HG03196 (cell line): ENCODE measurements around the gene SRP14.
A peak's percentile ranks its signal among the peaks of the same experiment; 100 is the strongest.

Source experiments
- ATAC-seq: cut with Tn5 transposase; IDR thresholded peaks from one replicate; pipeline ENCODE4 v1.9.1; 2021; ENCODE audit not compliant: unreplicated experiment

Gene SRP14

DNA sequence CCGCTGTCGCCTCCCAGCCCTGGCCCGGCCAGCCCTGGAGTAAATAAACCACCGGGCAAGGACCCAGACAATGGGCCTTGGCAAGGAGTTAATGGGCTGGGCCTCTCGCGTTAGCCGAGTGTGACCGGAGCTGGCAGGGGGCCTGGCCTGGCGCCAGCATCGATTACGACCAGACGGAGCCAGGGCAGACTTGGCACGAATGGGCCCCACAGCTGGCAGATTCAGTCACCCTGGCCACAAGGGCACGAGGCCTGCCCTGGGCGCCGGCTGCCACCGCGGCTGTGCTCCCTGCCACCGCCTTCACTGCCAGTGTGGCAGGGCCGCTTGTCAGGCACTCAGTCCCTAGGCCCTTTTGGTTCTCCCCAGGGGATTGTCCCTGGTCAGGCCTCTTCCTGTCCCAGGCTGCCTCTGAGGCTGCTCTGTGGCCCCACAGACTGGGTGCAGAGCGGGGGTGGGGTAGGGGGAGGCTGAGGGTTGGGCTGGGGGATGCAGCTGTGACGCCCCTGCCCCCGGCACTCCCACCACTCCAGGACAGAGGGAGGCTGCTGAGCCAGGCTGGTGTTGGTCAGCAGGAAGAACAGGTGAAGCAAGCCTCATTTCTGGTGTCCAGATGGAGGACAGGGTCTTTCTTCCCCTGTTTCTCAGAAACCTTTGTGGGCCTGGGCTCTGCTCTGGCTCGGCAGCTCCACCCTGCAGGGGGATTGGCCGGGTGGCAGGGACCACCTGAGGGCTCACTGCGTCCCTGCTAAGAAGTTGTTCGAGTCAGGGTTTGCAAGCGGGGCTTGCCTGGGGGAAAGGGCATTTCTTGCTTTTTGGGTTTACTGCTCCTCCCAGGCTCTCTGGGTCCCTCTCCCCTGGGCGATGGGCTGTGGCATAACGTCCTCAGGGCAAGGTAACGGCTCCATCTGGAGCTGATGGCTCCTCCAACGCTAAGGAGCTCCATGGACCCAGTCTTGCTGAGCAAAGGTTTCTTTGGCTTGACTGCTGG is 30.5 kb upstream of the SRP14 start:
- ATAC-seq = peak; percentile 64

DNA sequence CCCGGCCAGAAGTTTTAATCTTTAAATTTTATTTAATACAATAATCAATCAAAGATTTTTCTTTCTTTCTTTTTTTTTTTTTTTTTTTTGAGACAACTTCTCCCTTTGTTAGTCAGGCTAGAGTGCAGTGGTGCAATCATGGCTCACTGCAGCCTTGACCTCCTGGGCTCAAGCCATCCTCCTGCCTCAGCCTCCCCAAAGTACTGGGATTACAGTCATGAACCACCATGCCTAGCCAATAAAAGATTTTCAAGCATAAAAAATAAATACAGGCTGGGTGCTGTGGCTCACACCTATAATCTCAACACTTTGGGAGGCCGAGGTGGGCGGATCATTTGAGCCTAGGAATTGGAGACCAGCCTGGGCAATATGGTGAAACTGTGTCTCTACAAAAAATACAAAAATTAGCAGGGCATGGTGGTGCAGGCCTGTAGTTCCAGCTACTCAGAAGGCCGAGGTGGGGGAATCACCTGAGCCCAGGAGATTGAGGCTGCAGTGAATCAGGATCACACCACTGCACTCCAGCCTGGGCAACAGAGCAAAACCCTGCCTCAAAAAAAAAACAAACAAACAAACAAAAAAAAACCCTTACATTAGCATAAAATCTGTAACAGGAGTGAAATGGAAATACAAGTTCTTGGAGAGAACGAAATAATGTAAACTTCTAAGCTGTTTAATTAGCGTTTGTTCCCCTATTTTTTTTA is 29.1 kb upstream of the SRP14 start:
- ATAC-seq = no peak

DNA sequence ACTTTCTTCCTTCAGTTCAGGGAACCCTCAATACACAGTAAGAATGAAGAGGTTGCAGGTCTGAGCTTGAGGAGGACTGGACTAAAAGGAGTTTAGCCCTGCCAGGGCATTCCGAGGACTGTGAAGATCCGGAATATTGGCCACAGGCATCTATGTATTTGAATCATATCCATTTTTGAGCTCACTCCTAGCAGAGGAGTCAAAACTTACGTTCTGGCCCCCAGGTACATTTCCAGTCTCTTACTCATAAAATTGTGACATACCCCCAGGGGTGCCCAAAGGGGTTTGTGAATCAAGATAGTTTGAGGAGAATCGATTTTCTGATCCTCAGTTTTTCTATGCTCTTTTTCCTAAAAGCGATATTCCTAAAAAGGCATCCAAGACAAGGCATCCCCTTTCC is 27.6 kb upstream of the SRP14 start:
- no peak for ATAC-seq

DNA sequence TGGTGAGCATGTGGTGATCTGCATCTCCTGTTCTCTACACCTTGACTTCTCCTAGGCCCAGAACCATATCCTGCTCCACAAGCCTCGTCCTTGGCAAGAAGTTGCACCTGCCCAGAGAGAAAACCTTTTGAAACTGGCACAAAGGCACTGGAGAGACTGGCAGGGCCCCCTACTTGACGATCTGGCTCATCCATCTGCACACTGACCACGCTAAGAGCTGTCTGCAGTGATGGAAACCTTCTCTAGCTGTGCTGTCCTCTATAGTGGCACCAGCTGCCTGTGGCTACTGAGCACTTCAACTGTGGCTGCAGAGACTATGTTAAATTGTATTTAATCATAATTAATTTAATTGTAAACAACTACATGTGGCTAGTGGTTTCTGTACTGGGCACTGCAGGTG is 26.2 kb upstream of the SRP14 start:
- ATAC-seq = no peak

DNA sequence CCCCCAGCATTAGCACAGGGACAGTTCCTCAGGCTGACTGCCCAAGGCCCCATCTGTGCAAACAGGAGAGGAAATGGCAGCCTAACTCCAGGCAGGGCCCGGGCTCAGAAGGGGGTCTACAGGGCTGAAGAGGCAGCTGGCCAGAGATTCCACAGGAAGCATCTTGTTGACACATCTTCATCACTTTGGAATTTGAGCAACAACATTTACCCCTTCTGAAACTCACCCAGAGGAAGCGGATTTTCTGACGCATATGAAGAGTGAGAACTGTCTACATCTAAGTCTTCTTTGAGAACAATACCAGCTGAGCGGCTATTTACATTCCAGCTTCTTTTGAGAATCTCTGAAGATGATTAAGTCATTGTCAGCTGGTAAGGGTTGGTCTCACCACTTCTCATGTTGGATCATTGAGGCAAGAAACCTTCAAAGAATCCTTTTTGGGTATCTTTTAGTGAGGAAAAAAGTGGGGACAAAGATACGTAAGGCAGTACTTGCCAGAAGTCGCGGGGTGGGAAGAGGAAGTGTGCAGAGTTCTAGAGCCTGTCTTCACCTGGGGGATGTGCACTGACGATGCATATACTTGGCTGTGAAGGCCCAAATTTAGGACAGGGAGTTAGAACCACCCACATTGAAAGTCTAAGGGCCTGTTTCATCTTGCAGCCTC is 25.4 kb upstream of the SRP14 start:
- ATAC-seq = no peak

DNA sequence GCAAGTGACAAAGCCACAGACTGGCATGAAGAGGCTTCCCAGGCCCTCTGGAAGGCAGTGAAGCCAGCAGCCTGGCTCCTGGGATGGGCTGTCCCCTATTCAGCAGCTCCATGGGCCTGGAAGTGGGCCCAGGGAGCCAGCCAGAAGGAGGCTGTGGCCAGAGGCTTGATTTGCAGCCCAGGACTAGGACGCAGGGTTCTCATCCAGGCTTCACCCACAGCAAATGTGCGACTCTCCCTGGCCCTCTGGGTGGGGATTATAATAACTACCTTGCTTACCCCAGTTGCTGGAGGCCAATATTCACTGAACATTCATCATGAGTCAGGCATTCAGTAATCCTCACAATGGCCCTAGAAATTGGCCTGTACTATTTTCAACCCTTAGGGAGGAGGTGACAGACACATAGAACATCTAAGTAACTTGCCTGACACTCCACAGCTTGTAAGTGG is 24.6 kb upstream of the SRP14 start:
- ATAC-seq = no peak

DNA sequence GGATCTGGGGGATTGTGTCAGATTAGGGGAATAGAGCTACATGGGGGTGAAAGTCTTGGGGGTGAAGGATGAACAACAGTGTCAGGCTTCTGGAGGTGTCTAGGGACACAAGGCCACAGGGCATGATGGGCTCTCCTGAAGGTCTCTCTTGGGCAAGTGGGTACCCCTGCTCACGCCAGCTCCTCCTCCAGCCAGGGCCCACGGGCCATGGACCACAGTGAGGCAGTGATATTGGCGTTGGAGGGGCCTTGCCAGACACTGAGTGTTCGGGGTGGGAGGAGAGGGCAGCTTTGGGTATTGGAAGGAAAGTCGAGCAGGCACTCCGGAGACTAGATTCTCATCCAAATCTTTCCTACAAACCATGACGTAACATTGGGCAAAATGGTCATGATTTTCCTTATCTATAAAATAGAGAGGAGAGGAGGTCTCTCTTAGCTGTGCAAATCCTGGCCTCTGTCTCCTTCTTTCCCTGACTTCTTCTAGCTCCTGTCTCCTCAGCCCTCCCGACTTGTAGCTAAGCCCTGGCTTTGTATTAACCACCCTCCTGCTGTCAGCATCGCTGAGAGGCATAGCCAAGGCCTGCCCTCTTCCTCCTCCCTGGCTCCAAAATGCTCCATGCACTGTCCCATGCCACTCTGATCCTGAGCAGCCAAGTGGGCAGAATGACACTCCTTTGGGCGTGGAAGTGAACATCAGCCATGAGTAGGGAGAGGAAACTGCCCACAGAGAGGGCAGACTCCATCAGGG is 24.0 kb upstream of the SRP14 start:
- ATAC-seq = no peak

DNA sequence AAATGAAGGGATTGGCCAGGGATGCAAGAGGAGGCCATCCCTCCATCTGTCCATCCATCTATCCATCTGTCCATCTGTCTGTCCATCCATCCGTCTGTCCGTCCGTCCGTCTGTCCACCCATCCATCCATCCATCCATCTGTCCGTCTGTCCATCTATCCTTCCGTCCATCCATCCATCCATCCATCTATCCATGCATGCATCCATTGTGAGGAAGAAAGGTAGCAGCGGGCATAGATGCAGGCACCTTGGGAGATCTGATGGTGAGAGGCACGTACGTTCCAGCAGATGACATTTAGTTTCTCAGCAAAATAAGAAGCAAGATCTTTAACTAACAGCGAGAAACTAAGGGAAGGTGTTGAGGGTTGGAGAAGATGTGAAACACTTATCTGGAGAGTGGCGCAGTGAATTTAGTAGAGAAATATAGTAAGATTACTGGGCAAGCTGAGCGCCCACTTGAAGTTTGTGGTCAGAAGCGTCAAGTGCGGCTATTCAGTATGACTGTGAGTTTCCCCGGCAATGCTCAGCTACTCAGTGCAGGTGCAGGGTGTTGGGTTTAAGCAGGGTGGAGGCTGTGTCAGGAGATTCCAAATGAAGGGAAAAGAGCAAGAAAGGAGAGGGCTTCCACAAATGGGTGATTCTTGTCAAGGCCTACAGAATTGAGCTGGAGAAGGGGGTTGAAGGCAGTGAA is 22.4 kb upstream of the SRP14 start:
- ATAC-seq = no peak

DNA sequence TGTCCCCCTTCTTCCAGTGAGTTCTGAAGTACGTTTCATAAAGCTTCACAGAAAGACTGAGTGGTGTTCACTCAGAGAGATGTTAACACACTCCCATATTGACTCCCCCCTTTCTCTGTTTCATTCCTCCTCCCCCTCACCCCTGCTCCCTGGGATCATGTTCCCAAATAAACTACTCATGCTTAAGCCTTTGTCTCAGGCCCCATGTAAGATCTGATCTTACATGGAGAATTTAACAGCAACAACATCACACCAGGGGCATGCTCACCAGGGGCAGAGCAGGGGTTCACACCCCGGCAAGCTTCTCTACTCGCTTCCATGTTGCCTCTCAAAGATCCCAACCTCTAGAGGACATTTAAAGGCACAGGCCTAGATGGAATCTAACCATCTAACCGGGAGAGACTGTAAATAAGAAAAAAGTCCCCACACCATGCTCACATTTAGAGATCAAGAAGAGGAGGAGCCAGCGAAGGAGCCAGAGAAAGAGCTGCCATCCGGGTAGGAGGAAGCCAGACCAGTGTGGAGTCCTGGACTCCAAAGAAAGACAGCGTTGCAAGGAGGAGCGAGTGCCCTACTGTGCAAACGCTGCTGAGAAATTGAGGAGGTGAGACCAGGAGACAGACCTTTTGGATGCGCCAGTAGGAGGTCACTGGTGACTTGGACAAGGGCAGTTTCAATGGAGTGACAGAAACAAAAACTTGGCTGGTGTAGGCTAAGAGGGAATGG is 21.4 kb upstream of the SRP14 start:
- no peak for ATAC-seq

DNA sequence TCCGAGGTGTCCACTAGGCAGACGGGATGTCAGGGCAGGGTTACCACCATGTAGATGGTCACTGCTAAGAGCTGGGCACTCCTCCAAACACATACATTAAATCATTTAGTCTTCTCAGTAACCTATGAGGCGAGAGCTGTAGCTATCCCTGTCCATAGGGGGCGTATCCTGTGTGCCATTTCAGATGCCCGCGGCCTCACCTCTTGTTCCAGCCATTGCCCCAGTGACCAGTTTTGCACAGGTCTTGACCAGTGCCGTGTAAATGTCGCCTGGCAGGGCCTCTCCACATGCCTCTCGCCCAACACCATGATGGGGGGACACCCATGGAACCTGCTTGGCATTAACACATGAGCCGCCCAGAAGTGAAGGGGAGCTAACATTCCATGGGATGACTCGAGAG is 20.8 kb upstream of the SRP14 start:
- ATAC-seq = no peak

DNA sequence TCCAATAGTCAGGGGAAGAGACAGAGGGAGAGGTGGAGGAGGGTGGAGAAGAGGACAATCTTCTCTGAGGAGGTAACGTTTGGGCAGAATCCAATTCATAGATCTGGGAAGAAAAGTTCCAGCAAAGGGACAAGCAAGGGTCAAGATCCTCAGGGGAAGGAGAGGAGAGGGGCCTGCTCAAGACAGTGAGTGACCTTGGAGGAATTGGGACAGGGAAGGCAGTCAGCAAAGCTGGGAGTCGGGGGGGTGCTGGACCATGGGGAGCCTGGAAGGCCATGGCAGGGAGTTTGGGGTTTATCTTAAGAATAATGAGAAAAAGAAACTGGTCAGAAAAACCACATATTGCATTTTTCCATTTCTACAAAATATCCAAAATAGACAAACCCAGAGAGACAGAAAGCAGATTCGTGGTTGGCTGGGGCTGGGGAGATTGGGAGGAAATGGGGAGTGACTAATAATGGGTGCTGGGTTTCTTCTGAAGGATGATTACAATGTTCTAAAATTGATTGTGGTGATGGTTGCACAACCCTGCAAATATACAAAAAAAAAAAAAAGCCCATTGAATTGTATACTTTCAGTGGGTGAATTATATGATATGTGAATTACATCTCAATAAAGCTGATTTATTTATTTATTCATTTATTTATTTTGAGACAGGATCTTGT is 19.6 kb upstream of the SRP14 start:
- no peak for ATAC-seq

DNA sequence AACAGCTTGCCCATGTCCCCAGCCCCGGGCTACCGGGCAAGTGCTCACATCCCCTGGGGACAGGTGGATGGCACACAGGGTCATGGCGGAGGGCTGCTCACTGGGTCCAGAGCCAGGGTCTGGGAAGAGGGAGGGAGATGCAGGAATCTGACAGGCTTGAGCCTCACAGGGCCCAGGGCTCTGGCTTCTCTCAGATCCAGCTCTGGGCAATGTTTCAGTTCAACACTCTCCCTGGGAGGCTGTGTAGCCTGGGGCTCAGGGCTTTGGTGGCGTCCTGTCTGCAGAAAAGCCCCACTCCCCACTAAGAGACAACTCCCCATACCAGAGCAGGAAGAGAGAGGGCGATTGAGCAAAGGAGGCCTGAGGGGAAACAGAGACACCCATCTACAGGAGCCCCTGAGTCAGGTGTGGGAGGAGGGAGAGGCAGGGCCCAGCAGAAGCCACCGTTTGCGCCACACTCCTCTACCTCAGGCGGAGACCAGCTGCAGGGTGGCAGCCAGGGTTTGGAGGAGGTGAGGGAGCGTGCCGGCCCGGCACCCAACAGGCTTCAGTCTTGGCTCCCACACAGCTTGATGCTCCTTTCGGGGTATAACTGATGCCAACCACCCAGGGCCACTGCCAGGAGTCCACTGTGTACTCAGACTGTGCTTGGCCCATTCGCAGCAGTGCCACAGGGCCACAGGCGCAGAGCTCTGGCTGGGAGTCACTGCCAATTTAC is 16.8 kb upstream of the SRP14 start:
- peak; percentile 5 for ATAC-seq

DNA sequence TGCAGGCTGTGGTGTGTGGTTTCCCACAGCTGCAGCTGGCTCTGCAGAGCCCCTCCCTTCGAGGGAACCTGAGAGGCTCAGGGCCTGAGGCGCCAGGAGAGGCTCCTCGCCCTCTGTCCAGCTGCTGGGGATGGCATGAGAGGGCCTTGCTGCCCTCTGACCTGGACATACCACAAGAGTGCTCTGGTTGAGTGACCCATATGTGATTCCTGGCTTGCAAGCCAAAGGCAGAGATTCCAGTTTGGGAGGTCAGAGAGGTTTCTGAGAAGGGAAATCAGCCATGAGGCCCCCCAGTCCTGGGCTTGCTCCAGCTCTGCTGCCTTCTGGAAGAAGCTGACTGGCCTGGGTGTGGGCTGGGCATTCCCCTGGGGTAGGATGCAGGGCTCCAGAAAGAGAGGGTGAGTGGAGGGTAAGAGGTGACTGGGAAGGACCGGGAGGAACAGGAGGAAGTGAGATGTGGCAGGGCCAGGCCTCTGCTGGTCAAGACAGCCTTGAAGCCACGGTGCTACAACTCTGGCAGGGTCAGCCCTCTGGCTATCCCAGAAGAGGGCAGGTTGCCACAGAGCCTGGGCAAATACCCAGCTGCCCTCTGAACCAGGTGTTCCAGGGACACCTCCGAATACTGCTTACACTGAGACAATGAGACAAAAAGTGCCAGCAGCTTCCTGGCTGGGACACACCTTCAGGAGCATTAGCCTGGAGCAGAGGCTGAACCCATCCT is 16.0 kb upstream of the SRP14 start:
- ATAC-seq = peak; percentile 67

DNA sequence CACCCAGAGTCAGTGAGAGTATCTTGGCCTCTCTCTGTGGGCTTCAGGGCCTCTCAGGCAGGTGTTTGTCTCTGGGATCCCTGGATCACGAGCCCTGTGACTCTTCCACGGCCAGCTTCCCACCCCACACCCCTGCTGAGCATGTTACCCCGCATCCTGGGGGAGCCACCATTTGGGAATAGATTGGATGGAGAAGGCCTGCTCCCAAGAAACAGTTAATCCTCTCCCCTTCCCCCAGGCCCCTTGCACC is 15.5 kb upstream of the SRP14 start:
- ATAC-seq = peak; percentile 22

DNA sequence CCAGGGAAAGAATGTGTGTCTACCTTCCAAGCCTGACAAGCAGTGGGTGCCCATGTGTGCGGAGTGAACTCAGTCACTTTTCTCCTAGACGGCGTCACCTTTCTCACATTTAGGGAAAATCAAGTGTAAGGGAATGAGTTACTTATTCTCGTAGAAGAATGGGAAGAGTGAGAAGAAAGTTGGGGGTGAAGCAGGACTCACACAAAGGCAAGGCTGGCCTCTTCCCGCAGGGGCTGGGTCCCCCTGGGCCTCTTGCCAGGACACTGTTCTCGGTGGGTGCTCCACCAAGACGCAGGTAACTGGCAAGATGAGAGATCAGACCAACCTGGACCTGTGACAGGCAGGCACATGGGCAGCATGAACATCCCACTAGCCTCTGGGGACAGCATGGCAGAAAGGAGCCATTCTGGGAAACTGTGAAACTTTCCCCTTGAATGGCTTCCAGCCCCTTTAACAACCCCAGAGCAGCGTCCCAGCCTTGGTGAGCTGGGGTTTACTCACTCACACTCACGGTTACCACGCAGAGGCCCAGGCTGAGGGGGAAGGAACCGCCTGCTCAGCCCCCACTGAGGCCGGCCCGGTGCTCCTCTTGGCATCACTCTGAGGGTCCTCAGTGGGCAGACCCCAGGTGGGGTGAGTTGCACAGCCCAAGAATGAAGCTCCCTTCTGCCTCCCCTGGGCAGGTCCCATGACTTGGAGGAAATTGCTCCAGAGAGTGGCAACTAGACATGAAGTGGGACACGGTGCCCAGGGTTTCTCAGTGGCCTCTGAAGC is 15.0 kb upstream of the SRP14 start:
- peak; percentile 13 for ATAC-seq

DNA sequence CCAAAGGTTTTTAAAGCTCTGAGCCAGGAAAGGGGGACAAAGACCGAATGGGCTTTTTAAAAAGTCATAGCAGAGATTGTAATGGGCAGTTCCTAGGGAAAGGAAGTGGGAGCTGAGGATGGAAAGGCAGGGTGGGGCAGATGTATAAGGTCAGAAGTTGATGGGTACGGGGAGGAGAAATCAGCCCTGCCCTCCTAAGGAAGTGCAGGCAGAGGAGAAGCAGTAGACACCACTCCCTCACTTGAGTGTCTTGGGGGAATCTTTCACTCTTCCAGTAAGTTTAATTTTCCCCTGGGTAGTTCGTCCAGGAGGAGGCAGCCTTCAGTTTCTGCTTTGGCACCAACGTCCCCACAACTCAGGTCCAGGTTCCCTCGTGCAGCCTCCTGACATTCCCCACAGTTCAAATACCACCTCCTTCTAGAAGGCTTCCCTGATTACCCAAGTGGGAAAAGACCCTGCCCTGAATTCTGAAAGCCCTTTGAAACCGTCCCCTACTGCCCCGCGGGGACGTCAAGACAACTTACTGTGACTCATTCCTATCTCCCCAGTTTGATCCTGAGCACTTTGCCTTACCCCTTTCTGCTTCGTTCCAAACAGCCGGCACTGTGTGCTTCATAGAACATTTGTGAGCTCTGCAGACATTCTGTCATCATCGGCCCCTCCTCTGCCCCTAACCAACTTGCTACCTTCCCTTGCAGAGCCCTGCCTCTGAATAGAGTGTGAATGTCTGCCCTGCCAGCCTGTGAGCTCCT is 14.3 kb upstream of the SRP14 start:
- no peak for ATAC-seq

DNA sequence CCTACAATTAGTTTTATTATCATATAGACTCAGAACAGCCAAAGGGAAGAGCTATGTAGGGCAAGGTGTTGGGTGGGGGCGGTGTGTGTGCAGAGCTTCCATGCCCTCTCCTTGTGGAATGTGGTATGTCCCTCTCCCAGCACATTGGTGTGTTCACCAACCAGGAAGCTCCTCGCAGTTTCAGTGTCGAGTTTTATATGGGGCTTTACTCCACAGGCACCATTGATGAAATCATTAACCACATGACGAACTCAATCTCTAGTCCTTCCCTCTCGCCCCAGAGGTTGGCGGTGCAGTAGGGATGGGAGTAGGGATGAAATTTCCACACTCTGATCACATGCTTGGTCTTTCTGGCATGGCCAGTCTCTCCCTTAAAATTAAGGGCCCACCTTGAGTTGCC is 13.6 kb upstream of the SRP14 start:
- no peak for ATAC-seq
